ENCODE data around the gene PSMC3IP.
A peak's percentile ranks its signal among the peaks of the same experiment; 100 is the strongest.
"Not testable (repeated sequence)": the region's sequence is repeated elsewhere in the genome, so short reads cannot be mapped to it uniquely, and the experiment has no call there.

The PSMC3IP gene

GRCh38 chr17:42559075-42559474 is 18.5 kb downstream of the PSMC3IP start:
- DNase-seq = no peak

- not testable (repeated sequence) for DNase-seq
Observed at GRCh38 chr17:42555961-42556617, 21.4 kb downstream of the PSMC3IP start.

- DNase-seq = no peak
Observed at GRCh38 chr17:42555122-42555622, 22.4 kb downstream of the PSMC3IP start.

GRCh38 chr17:42554250-42555121 is 23.0 kb downstream of the PSMC3IP start:
- peak; percentile 85 to 87 for DNase-seq

GRCh38 chr17:42553866-42554249 is 23.7 kb downstream of the PSMC3IP start:
- DNase-seq = peak in 1 of 2 donors; percentile 37

GRCh38 chr17:42553161-42553818 is 24.2 kb downstream of the PSMC3IP start:
- DNase-seq = no peak

- DNase-seq = not testable (repeated sequence)
Observed at GRCh38 chr17:42552736-42553135, 24.8 kb downstream of the PSMC3IP start, which contains the start of gene HSD17B1. Gene HSD17B1, plus strand, starts transcription at chr17:42552923. Its CDS starts 11 bp downstream, at chr17:42552934.

GRCh38 chr17:42548993-42549755 is 28.4 kb downstream of the PSMC3IP start:
- DNase-seq = no peak

- peak; percentile 81 to 82 for DNase-seq
Observed at GRCh38 chr17:42548070-42548837, 29.3 kb downstream of the PSMC3IP start.

- DNase-seq = no peak
Observed at GRCh38 chr17:42547698-42548069, 29.8 kb downstream of the PSMC3IP start.

GRCh38 chr17:42547001-42547461 is 30.5 kb downstream of the PSMC3IP start:
- no peak for DNase-seq

GRCh38 chr17:42545755-42546505 is 31.6 kb downstream of the PSMC3IP start:
- not testable (repeated sequence) for DNase-seq

- DNase-seq = no peak
Observed at GRCh38 chr17:42544874-42545283, 32.6 kb downstream of the PSMC3IP start.

GRCh38 chr17:42543190-42544079 is 34.1 kb downstream of the PSMC3IP start:
- no peak for DNase-seq

GRCh38 chr17:42541041-42541833 is 36.3 kb downstream of the PSMC3IP start:
- peak; percentile 22 to 55 for DNase-seq

- not testable (repeated sequence) for DNase-seq
Observed at GRCh38 chr17:42540558-42540957, 37.0 kb downstream of the PSMC3IP start.

- DNase-seq = no peak
Observed at GRCh38 chr17:42538482-42538881, 39.0 kb downstream of the PSMC3IP start.

- no peak for DNase-seq
Observed at GRCh38 chr17:42537826-42538451, 39.6 kb downstream of the PSMC3IP start.

Data from CD4-positive, alpha-beta T cell treated with Interferon alpha-2 for 1 hour (primary cell).